Subcutaneous abdominal adipose tissue (tissue), 5 donors: ENCODE results near the gene KCNH8.

Source experiments
- H3K27ac ChIP-seq: one replicate; pipeline ENCODE4 v1.7.0; 2013; ENCODE audit warnings: low read depth, mild to moderate bottlenecking, inconsistent platforms, low read length, moderate library complexity
- H3K27me3 ChIP-seq, 5 donors: one replicate each; pipeline ENCODE4 v1.7.0; 2013; ENCODE audit warnings: low read length in 5 of 5, inconsistent platforms in 1 of 5; ENCODE audit not compliant: control insufficient read depth in 5 of 5, insufficient read depth in 4 of 5
- H3K36me3 ChIP-seq, 5 donors: one replicate each; pipeline ENCODE4 v1.7.0; 2013; ENCODE audit warnings: low read length in 5 of 5; ENCODE audit not compliant: control insufficient read depth in 5 of 5, insufficient read depth in 5 of 5
- H3K4me1 ChIP-seq, 5 donors: one replicate each; pipeline ENCODE4 v1.7.0; 2013; ENCODE audit warnings: low read length in 5 of 5, mild to moderate bottlenecking in 3 of 5, moderate library complexity in 1 of 5; ENCODE audit not compliant: control insufficient read depth in 5 of 5, insufficient read depth in 5 of 5
- H3K4me3 ChIP-seq, 5 donors: one replicate each; pipeline ENCODE4 v1.7.0; 2013; ENCODE audit warnings: low read length in 5 of 5, low read depth in 1 of 5
- H3K9ac ChIP-seq, 5 donors: one replicate each; pipeline ENCODE4 v1.7.0; 2013; ENCODE audit warnings: low read length in 5 of 5, mild to moderate bottlenecking in 4 of 5, moderate library complexity in 3 of 5
- H3K9me3 ChIP-seq, 5 donors: one replicate each; pipeline ENCODE4 v1.7.0; 2013; ENCODE audit warnings: low read length in 5 of 5; ENCODE audit not compliant: control insufficient read depth in 5 of 5
- donor health status: healthy.
- donor health status: healthy.
- donor health status: healthy.
- donor health status: healthy.
- donor health status: healthy.

KCNH8 gene

GRCh38 chr3:19171794-19172193 is 23.5 kb downstream of the KCNH8 start:
- no peaks in the 10 kb centered on the region for H3K4me1 ChIP-seq
- H3K27ac ChIP-seq, result no peak overlapping the region
- no peak overlapping the region for H3K9ac ChIP-seq
- no peaks in the 10 kb centered on the region for H3K27me3 ChIP-seq
- no peaks in the 10 kb centered on the region for H3K36me3 ChIP-seq
- H3K9me3 ChIP-seq, result no peaks in the 10 kb centered on the region
- no peak overlapping the region for H3K4me3 ChIP-seq

GRCh38 chr3:19173945-19174344 is 25.6 kb downstream of the KCNH8 start:
- Histone ChIP-seq H3K27ac (no peak overlapping the region), H3K4me1 (no peaks in the 10 kb centered on the region), H3K27me3 (no peaks in the 10 kb centered on the region), H3K9me3 (no peaks in the 10 kb centered on the region), H3K9ac (no peak overlapping the region), H3K4me3 (no peak overlapping the region), H3K36me3 (no peaks in the 10 kb centered on the region)

- no peak overlapping the region for H3K27ac ChIP-seq
- no peaks in the 10 kb centered on the region for H3K9me3 ChIP-seq
- peaks cover 0 to 10% (median 0%) of the 10 kb centered on the region in 5 donors for H3K4me1 ChIP-seq
Observed at GRCh38 chr3:19183584-19183983, 35.3 kb downstream of the KCNH8 start.

GRCh38 chr3:19190126-19190525 is 41.8 kb downstream of the KCNH8 start:
- H3K9me3 ChIP-seq, result no peaks in the 10 kb centered on the region
- H3K4me1 ChIP-seq, result no peaks in the 10 kb centered on the region
- H3K27ac ChIP-seq, result no peak overlapping the region
- H3K4me3 ChIP-seq, result no peak overlapping the region
- no peak overlapping the region for H3K9ac ChIP-seq
- H3K36me3 ChIP-seq, result no peaks in the 10 kb centered on the region
- H3K27me3 ChIP-seq, result no peaks in the 10 kb centered on the region

More at GRCh38 chr3:19183584-19183983, 35.3 kb downstream of the KCNH8 start:
- Histone ChIP-seq H3K36me3 (no peaks in the 10 kb centered on the region), H3K27me3 (no peaks in the 10 kb centered on the region), H3K4me3 (no peak overlapping the region), H3K9ac (no peak overlapping the region)

GRCh38 chr3:19190602-19191001 is 42.3 kb downstream of the KCNH8 start:
- Histone ChIP-seq H3K36me3 (no peaks in the 10 kb centered on the region), H3K9me3 (no peaks in the 10 kb centered on the region), H3K4me3 (no peak overlapping the region), H3K27ac (no peak overlapping the region), H3K27me3 (no peaks in the 10 kb centered on the region), H3K4me1 (no peaks in the 10 kb centered on the region), H3K9ac (no peak overlapping the region)

GRCh38 chr3:19199131-19199530 is 50.8 kb downstream of the KCNH8 start:
- H3K9me3 ChIP-seq, result no peaks in the 10 kb centered on the region
- H3K4me1 ChIP-seq, result no peaks in the 10 kb centered on the region
- H3K27me3 ChIP-seq, result no peaks in the 10 kb centered on the region
- no peak overlapping the region for H3K4me3 ChIP-seq
- no peaks in the 10 kb centered on the region for H3K36me3 ChIP-seq
- no peak overlapping the region for H3K9ac ChIP-seq
- no peak overlapping the region for H3K27ac ChIP-seq

GRCh38 chr3:19202303-19202702 is 54.0 kb downstream of the KCNH8 start:
- no peaks in the 10 kb centered on the region for H3K9me3 ChIP-seq
- H3K27ac ChIP-seq, result no peak overlapping the region

GRCh38 chr3:19202754-19203153 is 54.4 kb downstream of the KCNH8 start:
- Histone ChIP-seq H3K4me3 (no peak overlapping the region), H3K27me3 (no peaks in the 10 kb centered on the region), H3K9me3 (no peaks in the 10 kb centered on the region), H3K4me1 (no peaks in the 10 kb centered on the region), H3K9ac (no peak overlapping the region), H3K36me3 (no peaks in the 10 kb centered on the region), H3K27ac (no peak overlapping the region)

More at GRCh38 chr3:19202303-19202702, 54.0 kb downstream of the KCNH8 start:
- Histone ChIP-seq H3K27me3 (no peaks in the 10 kb centered on the region), H3K36me3 (no peaks in the 10 kb centered on the region), H3K4me1 (no peaks in the 10 kb centered on the region), H3K9ac (no peak overlapping the region), H3K4me3 (no peak overlapping the region)

- Histone ChIP-seq H3K9me3 (no peaks in the 10 kb centered on the region), H3K36me3 (no peaks in the 10 kb centered on the region), H3K4me3 (no peak overlapping the region), H3K4me1 (no peaks in the 10 kb centered on the region), H3K27me3 (no peaks in the 10 kb centered on the region), H3K27ac (no peak overlapping the region), H3K9ac (no peak overlapping the region)
Observed at GRCh38 chr3:19206540-19206939, 58.2 kb downstream of the KCNH8 start.

- Histone ChIP-seq H3K9me3 (no peaks in the 10 kb centered on the region), H3K4me1 (peaks cover 0 to 10% (median 6%) of the 10 kb centered on the region in 5 donors), H3K27me3 (no peaks in the 10 kb centered on the region), H3K4me3 (no peak overlapping the region), H3K9ac (no peak overlapping the region), H3K36me3 (no peaks in the 10 kb centered on the region), H3K27ac (no peak overlapping the region)
Observed at GRCh38 chr3:19213603-19214220, 65.4 kb downstream of the KCNH8 start.
